ENCODE data around the gene HGD. TPM values are rescaled to one million over a fixed set of nuclear protein-coding genes. Genes with fewer than 3 reads are reported as not detected.

Gene HGD
- total RNA-seq, 1 donor, result 0.43 TPM

DNA sequence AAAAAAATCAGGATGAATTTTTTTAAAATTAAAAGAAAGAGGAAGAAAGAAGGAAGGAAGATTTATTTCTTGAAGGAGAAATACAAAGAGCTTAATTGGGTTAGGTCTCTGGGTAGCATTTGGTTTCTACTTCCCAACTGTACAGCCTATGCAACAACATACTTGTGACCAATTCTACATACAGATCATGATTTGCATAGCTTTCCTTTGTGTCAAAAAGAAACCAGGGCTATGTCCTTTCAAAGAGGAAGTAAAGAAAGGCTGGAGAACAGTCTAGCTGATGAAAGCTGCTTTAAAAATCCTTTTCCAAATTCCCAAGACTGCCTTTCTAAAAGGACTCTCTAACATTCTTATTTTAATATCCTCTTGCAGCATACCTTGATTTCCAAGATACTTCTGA lies 6.1 kb upstream of the HGD start:
- peak; percentile 39 for DNase-seq (ENCODE audit: low read depth)
- no peak overlapping the region for H3K4me3 ChIP-seq (ENCODE audit: low read depth, low read length)

DNA sequence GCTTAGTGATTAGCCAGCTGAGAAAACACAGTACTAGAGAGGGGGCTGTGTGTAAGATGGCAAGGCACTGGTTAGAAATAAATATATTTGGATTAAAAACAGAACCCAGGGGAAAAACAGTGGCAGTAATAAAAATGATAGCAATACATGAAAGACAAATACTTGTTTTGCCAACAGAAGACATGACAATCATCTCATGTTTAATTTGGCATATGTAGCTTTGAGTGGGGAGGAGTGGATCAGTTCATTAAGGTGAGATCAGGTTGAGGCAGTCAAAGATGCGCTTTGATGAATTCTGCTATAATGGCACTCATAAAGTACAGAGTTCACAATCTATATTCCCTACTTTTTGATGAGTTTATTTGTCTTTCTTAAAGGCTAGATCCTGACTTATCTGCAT lies 3.4 kb upstream of the HGD start:
- H3K4me3 ChIP-seq (ENCODE audit: low read depth, low read length), result no peak overlapping the region
- TF ChIP-seq, protein P1, sequence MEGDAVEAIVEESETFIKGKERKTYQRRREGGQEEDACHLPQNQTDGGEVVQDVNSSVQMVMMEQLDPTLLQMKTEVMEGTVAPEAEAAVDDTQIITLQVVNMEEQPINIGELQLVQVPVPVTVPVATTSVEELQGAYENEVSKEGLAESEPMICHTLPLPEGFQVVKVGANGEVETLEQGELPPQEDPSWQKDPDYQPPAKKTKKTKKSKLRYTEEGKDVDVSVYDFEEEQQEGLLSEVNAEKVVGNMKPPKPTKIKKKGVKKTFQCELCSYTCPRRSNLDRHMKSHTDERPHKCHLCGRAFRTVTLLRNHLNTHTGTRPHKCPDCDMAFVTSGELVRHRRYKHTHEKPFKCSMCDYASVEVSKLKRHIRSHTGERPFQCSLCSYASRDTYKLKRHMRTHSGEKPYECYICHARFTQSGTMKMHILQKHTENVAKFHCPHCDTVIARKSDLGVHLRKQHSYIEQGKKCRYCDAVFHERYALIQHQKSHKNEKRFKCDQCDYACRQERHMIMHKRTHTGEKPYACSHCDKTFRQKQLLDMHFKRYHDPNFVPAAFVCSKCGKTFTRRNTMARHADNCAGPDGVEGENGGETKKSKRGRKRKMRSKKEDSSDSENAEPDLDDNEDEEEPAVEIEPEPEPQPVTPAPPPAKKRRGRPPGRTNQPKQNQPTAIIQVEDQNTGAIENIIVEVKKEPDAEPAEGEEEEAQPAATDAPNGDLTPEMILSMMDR (IDR thresholded peaks at IDR 0.05; ENCODE audit: insufficient read depth, low read depth, low read length), result no peak
- no peak for DNase-seq (ENCODE audit: low read depth)

More for the DNA sequence above, 6.1 kb upstream of the HGD start:
- TF ChIP-seq, protein P1 (IDR thresholded peaks at IDR 0.05; ENCODE audit: insufficient read depth, low read depth, low read length), result no peak

DNA sequence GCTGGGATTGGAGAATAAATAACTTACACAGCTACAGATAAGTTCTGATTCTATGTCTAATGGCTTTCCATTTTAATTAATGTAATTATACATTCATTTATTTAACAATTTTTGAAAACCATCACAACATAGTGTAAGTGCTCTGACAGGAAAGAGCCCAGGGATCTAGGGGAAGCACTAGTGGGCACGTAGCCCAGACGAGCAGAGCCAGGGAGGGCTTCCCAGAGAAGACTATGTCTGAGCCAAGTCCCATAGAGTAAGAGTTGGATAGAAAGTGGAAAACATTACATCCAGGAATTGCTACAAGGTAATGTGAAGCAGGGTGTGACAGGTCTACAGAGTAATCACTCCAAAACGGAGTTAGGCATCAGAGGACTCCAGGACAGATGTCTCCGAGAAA lies 2.9 kb upstream of the HGD start:
- no peak for DNase-seq (ENCODE audit: low read depth)
- TF ChIP-seq, protein P1 (IDR thresholded peaks at IDR 0.05; ENCODE audit: insufficient read depth, low read depth, low read length), result no peak
- no peak overlapping the region for H3K4me3 ChIP-seq (ENCODE audit: low read depth, low read length)

DNA sequence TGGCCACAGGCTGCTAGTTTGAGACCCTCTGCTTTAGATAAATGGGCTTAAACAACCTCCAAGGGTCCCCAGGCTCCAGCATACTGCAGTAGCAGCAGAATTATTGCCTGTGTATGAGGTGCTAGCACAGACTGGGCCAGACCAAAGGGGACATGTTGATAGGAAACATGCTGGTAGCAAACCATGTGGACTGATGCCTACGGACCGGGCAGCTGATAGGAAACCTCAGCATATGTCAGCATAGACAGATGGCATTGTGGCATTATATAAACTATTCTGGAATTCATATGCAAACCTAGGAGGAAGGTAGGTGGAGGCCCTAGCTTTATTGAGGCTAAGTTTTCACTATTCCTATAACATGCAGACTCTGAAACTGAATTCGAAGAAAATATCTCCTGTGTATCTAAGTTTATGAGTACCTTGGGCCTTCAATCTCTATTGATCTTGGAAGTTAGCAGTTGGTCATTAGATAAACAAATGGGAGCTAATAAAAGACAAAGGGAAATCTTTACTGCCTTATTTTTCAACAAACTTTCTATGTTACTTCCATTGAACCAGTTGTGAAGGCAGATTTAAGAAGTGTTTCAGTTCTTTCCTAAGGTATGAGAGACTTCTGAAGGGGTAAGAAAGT lies 1.7 kb upstream of the HGD start:
- TF ChIP-seq, protein P1 (IDR thresholded peaks at IDR 0.05; ENCODE audit: insufficient read depth, low read depth, low read length), result no peak
- no peak for DNase-seq (ENCODE audit: low read depth)
- H3K4me3 ChIP-seq (ENCODE audit: low read depth, low read length), result no peak overlapping the region

DNA sequence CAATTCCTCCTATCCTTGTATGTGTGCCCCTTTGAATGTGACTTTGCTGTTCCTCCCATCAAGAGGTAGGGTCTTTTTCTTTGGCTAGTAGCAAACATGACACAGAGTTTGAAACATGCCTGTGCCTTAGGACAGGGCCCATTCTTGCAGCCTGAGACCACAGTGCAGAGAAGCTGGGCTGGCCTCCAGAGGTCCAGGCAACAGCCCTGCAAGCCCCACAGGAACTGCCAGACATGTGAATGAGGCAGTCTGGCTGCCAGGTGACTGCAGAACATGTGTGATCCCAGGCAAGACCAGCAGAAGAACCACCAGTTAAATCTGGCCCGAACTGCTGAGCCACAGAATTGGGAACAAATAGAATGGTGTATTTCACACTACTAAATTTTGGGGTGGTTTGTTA lies 1.2 kb upstream of the HGD start:
- H3K4me3 ChIP-seq (ENCODE audit: low read depth, low read length), result no peak overlapping the region
- TF ChIP-seq, protein P1 (IDR thresholded peaks at IDR 0.05; ENCODE audit: insufficient read depth, low read depth, low read length), result no peak
- DNase-seq (ENCODE audit: low read depth), result no peak

DNA sequence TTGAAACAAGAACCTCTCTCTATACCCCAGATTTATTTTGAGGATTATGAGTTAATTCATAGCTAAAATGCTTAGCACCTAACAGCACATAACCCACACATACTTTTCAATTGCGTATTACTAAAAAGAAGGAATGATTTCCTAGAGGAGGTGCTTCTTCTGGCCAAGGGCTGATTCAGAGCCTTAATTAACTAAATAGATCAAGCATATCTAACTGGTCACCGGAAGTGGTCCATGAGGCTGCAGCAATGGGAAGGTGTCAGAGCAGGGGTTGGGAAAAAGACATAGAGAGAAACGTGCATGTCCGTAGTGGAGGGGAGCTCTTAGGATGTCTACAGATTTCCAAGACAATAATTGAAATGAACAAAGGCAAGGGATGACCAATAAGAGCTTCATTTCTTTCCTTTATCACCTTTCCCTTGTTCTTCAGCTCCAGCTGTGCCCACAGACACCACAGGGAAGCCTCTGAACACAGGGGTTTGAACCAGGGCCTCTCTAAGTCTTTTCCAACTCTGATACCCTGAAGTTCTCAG lies 467 bp downstream of the HGD start:
- H3K4me3 ChIP-seq (ENCODE audit: low read depth, low read length), result no peak overlapping the region
- TF ChIP-seq, protein P1 (IDR thresholded peaks at IDR 0.05; ENCODE audit: insufficient read depth, low read depth, low read length), result no peak
- DNase-seq (ENCODE audit: low read depth), result no peak

DNA sequence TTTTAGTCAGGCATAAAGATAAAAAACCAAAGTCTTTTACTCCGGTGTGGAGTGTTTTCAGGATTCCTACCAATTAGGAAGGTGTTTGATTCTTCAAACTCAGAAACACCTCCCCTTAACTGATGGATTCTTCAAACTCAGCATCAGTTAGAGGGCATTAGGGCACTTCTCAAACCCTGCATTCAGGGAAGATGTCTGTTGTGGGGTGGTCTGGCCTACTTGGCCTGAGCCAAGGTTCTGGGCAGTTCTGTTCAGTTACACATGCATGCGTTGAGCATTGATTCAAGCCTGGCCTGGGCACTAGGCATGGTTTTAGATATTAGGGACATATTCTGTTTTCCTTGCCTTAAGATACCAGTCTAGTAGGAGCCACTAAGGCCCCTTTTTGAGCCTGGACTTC lies 1.0 kb downstream of the HGD start:
- no peak overlapping the region for H3K4me3 ChIP-seq (ENCODE audit: low read depth, low read length)
- DNase-seq (ENCODE audit: low read depth), result no peak
- TF ChIP-seq, protein P1 (IDR thresholded peaks at IDR 0.05; ENCODE audit: insufficient read depth, low read depth, low read length), result no peak
